SK-N-SH (cell line): ENCODE results near the gene PTPN14. TPM values are rescaled to one million over a fixed set of nuclear protein-coding genes. Genes with fewer than 3 reads are reported as not detected.

Experiments used
- CTCF ChIA-PET: fragments of 300-600, 350-600 bp; formaldehyde crosslinking; extraction: SDS; loops from one replicate; lab custom pipeline; 2021; lab: Yijun Ruan, JAX
- POLR2A ChIA-PET: fragments of 350-600 bp; sonication (Branson Sonifier 250); formaldehyde crosslinking; extraction: SDS; loops from one replicate; lab custom pipeline; 2020; ENCODE audit warnings: antibody characterized with exemption, inconsistent platforms; lab: Yijun Ruan, JAX
- DNase-seq: peaks from one replicate; pipeline ENCODE4 v3.0.0; 2012
- H2AFZ ChIP-seq: fragments of 200-600 bp; sonication (generic); 2 replicates; pipeline ENCODE4 v1.8.1; 2016; ENCODE audit warnings: antibody characterized with exemption, mild to moderate bottlenecking, low read depth
- H3F3A ChIP-seq: fragments of 200-600 bp; sonication (generic); replicated peaks from 2 replicates; pipeline ENCODE3; 2016; ENCODE audit warnings: antibody characterized with exemption, mild to moderate bottlenecking; ENCODE audit not compliant: insufficient read depth
- H3K27ac ChIP-seq, 2 experiments: fragments of 200-500 bp in 1 of 2; fragments of 200-600 bp in 1 of 2; sonication (Bioruptor generic) in 1 of 2; sonication (generic), shearing (Covaris generic) in 1 of 2; 2 replicates each; pipeline versions ENCODE4 v1.5.1 to v1.6.1; 2014 to 2016; ENCODE audit warnings: low read depth in 2 of 2, inconsistent platforms in 1 of 2, low read length in 1 of 2, mild to moderate bottlenecking in 1 of 2, mixed read lengths in 1 of 2
- H3K27me3 ChIP-seq: fragments of 200-600 bp; sonication (generic), shearing (Covaris generic); 2 replicates; pipeline ENCODE4 v1.6.1; 2016; ENCODE audit warnings: mixed run types; ENCODE audit not compliant: insufficient read depth
- H3K36me3 ChIP-seq, 2 experiments: fragments of 200-500 bp in 1 of 2; fragments of 200-600 bp in 1 of 2; sonication (Bioruptor generic) in 1 of 2; sonication (generic) in 1 of 2; replicated peaks in 1 of 2; 2 replicates each; pipeline versions ENCODE3 to v1.5.1; 2014 to 2016; ENCODE audit warnings: low read length in 1 of 2, mild to moderate bottlenecking in 1 of 2; ENCODE audit not compliant: insufficient read depth in 2 of 2, control insufficient read depth in 1 of 2
- H3K4me1 ChIP-seq, 2 experiments: fragments of 200-500 bp in 1 of 2; fragments of 200-600 bp in 1 of 2; sonication (Bioruptor generic) in 1 of 2; sonication (generic), shearing (Covaris generic) in 1 of 2; 2 replicates each; pipeline versions ENCODE4 v1.5.1 to v1.6.1; 2014 to 2016; ENCODE audit warnings: low read depth in 1 of 2, low read length in 1 of 2, mixed run types in 1 of 2; ENCODE audit not compliant: insufficient read depth in 2 of 2, control insufficient read depth in 1 of 2
- H3K4me2 ChIP-seq: fragments of 200-600 bp; sonication (generic), shearing (Covaris generic); 2 replicates; pipeline ENCODE4 v1.6.1; 2017; ENCODE audit warnings: mixed run types
- H3K4me3 ChIP-seq, 2 experiments: fragments of 200-500 bp in 1 of 2; fragments of 200-600 bp in 1 of 2; sonication (Bioruptor generic) in 1 of 2; sonication (generic), shearing (Covaris generic) in 1 of 2; 2 replicates each; pipeline versions ENCODE4 v1.5.1 to v1.8.1; 2014 to 2016; ENCODE audit warnings: low read depth in 2 of 2, inconsistent platforms in 1 of 2, low read length in 1 of 2, mild to moderate bottlenecking in 1 of 2, mixed read lengths in 1 of 2, moderate library complexity in 1 of 2
- H3K79me2 ChIP-seq: fragments of 200-600 bp; sonication (generic); 2 replicates; pipeline ENCODE4 v1.8.1; 2017; ENCODE audit warnings: mild to moderate bottlenecking; ENCODE audit not compliant: insufficient read depth
- H3K9ac ChIP-seq: fragments of 200-600 bp; sonication (generic); 2 replicates; pipeline ENCODE4 v1.6.1; 2017; ENCODE audit warnings: mixed run types
- H3K9me2 ChIP-seq: fragments of 200-600 bp; sonication (generic); 2 replicates; pipeline ENCODE4 v1.6.1; 2017; ENCODE audit warnings: mixed run types
- H3K9me3 ChIP-seq: fragments of 200-600 bp; sonication (generic); 2 replicates; pipeline ENCODE4 v1.6.1; 2017; ENCODE audit warnings: mixed run types, mild to moderate bottlenecking, moderate library complexity
- H4K20me1 ChIP-seq: fragments of 200-600 bp; sonication (generic); 2 replicates; pipeline ENCODE4 v1.6.1; 2017; ENCODE audit warnings: mild to moderate bottlenecking, mixed run types; ENCODE audit not compliant: insufficient read depth
- ELF1 ChIP-seq: IDR thresholded peaks from 2 replicates; pipeline ENCODE4 v1.4.0; 2012
- FOXJ3 ChIP-seq: sonication (generic); formaldehyde crosslinking; IDR thresholded peaks from 2 replicates; pipeline ENCODE4 v1.5.1; 2020; ENCODE audit warnings: mild to moderate bottlenecking, missing genetic modification reagents
- GATA2 ChIP-seq: sonication (generic); formaldehyde crosslinking; IDR thresholded peaks from 2 replicates; pipeline ENCODE4 v1.5.0; 2020; ENCODE audit warnings: mild to moderate bottlenecking, missing genetic modification reagents
- IRF3 ChIP-seq: fragments of 150-350 bp; IDR thresholded peaks from 2 replicates; pipeline ENCODE4 v1.6.1; 2016; ENCODE audit warnings: mild to moderate bottlenecking, low read depth, low read length
- JUND ChIP-seq: IDR thresholded peaks from 2 replicates; pipeline ENCODE4 v1.4.0; 2012
- MEF2A ChIP-seq: IDR thresholded peaks from 2 replicates; pipeline ENCODE4 v1.4.0; 2012; ENCODE audit warnings: low read depth, borderline replicate concordance
- NFIC ChIP-seq: IDR thresholded peaks from 2 replicates; pipeline ENCODE4 v1.4.0; 2012; ENCODE audit warnings: borderline replicate concordance
- PBX3 ChIP-seq: IDR thresholded peaks from 2 replicates; pipeline ENCODE4; 2012
- POLR2AphosphoS5 ChIP-seq: IDR thresholded peaks from 2 replicates; pipeline ENCODE4 v1.6.1; 2012; ENCODE audit warnings: low read depth, low read length
- RAD21 ChIP-seq: IDR thresholded peaks from 2 replicates; pipeline ENCODE4 v1.6.1; 2012; ENCODE audit warnings: mild to moderate bottlenecking, low read length
- REST ChIP-seq: IDR thresholded peaks from 2 replicates; pipeline ENCODE4 v1.6.1; 2012; ENCODE audit warnings: mild to moderate bottlenecking, low read depth, low read length, moderate library complexity
- RFX5 ChIP-seq: IDR thresholded peaks from 2 replicates; pipeline ENCODE4 v1.6.1; 2012; ENCODE audit warnings: mild to moderate bottlenecking, improper control_type of control experiment, low read length
- SIN3A ChIP-seq: IDR thresholded peaks from 2 replicates; pipeline ENCODE4 v1.6.1; 2012; ENCODE audit warnings: low read depth, mild to moderate bottlenecking, low read length, moderate library complexity, borderline replicate concordance
- TAF1 ChIP-seq: IDR thresholded peaks from 2 replicates; pipeline ENCODE4 v1.6.1; 2012; ENCODE audit warnings: low read depth, mild to moderate bottlenecking, low read length, moderate library complexity, borderline replicate concordance
- TCF12 ChIP-seq: IDR thresholded peaks from 2 replicates; pipeline ENCODE4 v1.4.0; 2012
- TEAD4 ChIP-seq: IDR thresholded peaks from 2 replicates; pipeline ENCODE4 v1.4.0; 2012; ENCODE audit warnings: mild to moderate bottlenecking, borderline replicate concordance; ENCODE audit not compliant: insufficient read depth
- YY1 ChIP-seq: IDR thresholded peaks from 2 replicates; pipeline ENCODE4 v1.4.0; 2012; ENCODE audit warnings: low read depth, mild to moderate bottlenecking
- ZBTB33 ChIP-seq: IDR thresholded peaks from 2 replicates; pipeline ENCODE4 v1.4.0; 2012; ENCODE audit warnings: low read depth, borderline replicate concordance
- WGBS: methylation state at CpG from one replicate; pipeline ENCODE4 v1.1.6; 2017; ENCODE audit warnings: low lambda C conversion rate; 5-methylcytosine and 5-hydroxymethylcytosine counted together
- polyA plus RNA-seq, 3 experiments: library from polyadenylated mRNA; depleted of rRNA; stranded (reverse); fragments of >200 nt; gene quantifications; 2 replicates each; pipeline ENCODE4 v1.2.3, GENCODE V29; 2012

The PTPN14 gene
- polyA plus RNA-seq, 1 of the 3 experiments (the other 2 are of a cell fraction): 12.8 TPM

- TF ChIP-seq RAD21 (no peak), SIN3A (peak; percentile 72; the same call in 1 of the 2 replicates), RFX5 (no peak), ZBTB33 (0 out of 2 replicates have a peak, but pooled peaks have one; percentile 18), TAF1 (no peak), NFIC (peak; percentile 87; the same call in 1 of the 2 replicates), GATA2 (no peak), MEF2A (no peak)
- TF ChIP-seq, all 33 proteins: peak for 12
Observed at GRCh38 chr1:214566158-214567104, 15.0 kb upstream of the PTPN14 start (continued).

- Histone ChIP-seq H3K27me3 (no peaks in the 10 kb centered on the region), H3K36me3 (no peaks in the 10 kb centered on the region), H3K4me3 (no peak overlapping the region), H3K4me1 (peaks cover 2 to 30% of the 10 kb centered on the region in 2 experiments), H3K4me2 (no peak overlapping the region), H3K79me2 (no peaks in the 10 kb centered on the region), H3K9me2 (no peaks in the 10 kb centered on the region), H3K9ac (no peak overlapping the region), H4K20me1 (no peaks in the 10 kb centered on the region), H3F3A (peaks cover 52% of the 10 kb centered on the region), H3K27ac (peak overlapping the region in 1 of 2 experiments; percentile 75; a peak in 1 of 4 replicates), H2AFZ (no peak overlapping the region), H3K9me3 (no peaks in the 10 kb centered on the region)
- DNase-seq: no peak
- CTCF ChIA-PET: interaction anchor here (1.7 to 4.2 kb wide), 3 partner anchors 9 to 233 kb away, joined by 4 to 21 read pairs (median 18); no protein-coding TSS in a partner anchor
- 95% methylated on average over 1 of the region's 1 CpG for WGBS
- POLR2A ChIA-PET: interaction anchor here (0.5 kb wide), 1 partner anchor 64 kb away, joined by 3 read pairs; no protein-coding TSS in a partner anchor
- TF ChIP-seq ELF1: no peak
- no peak for TF ChIP-seq IRF3
- no peak for TF ChIP-seq TAF1
- no peak for TF ChIP-seq POLR2AphosphoS5
- TF ChIP-seq PBX3: no peak
- no peak for TF ChIP-seq JUND
- TF ChIP-seq REST: no peak
- TF ChIP-seq SIN3A: no peak
- TF ChIP-seq TEAD4: no peak
- no peak for TF ChIP-seq TCF12
- no peak for TF ChIP-seq YY1
- TF ChIP-seq FOXJ3 (CRISPR knock-in tag): no peak
Observed at GRCh38 chr1:214565310-214565709, 13.9 kb upstream of the PTPN14 start.
